HEK293 (cell line): ENCODE measurements around the gene MECR.

Experiments used
- CTCF ChIA-PET: fragments of 350-600 bp; formaldehyde crosslinking; extraction: SDS; loops from one replicate; lab custom pipeline; 2021; ENCODE audit warnings: antibody characterized with exemption; lab: Yijun Ruan, JAX
- POLR2A ChIA-PET: fragments of 300-600 bp; formaldehyde crosslinking; extraction: SDS; loops from one replicate; lab custom pipeline; 2020; ENCODE audit warnings: antibody characterized with exemption, inconsistent platforms; lab: Yijun Ruan, JAX
- H3K27ac ChIP-seq: fragments of 200-500 bp; sonication (Bioruptor generic); 2 replicates; pipeline ENCODE4 v1.5.1; 2014; ENCODE audit warnings: low read depth, low read length, control low read depth, inconsistent platforms; ENCODE audit errors: extremely low read depth
- H3K36me3 ChIP-seq, 2 experiments: fragments of 200-500 bp in 1 of 2; sonication (Bioruptor generic) in 1 of 2; 1 replicate in 1 of 2; 2 replicates in 1 of 2; pipeline ENCODE4 v1.5.1; 2014 to 2017; ENCODE audit warnings: inconsistent platforms in 2 of 2, low read length in 2 of 2; ENCODE audit not compliant: control insufficient read depth in 2 of 2, insufficient read depth in 1 of 2
- H3K4me1 ChIP-seq: fragments of 200-500 bp; sonication (Bioruptor generic); 2 replicates; pipeline ENCODE4 v1.5.1; 2014; ENCODE audit warnings: mild to moderate bottlenecking, low read length, inconsistent platforms; ENCODE audit not compliant: control insufficient read depth, insufficient read depth
- H3K4me3 ChIP-seq: 2 replicates; pipeline ENCODE4 v1.5.1; 2011; ENCODE audit warnings: low read depth, mild to moderate bottlenecking, control low read depth, low read length, moderate library complexity
- H3K9me3 ChIP-seq: fragments of 200-500 bp; sonication (Bioruptor generic); 2 replicates; pipeline ENCODE4 v1.5.1; 2014; ENCODE audit warnings: low read depth, low read length, inconsistent platforms; ENCODE audit not compliant: control insufficient read depth, insufficient read depth
- GLI2 ChIP-seq: fragments of 450-650 bp; formaldehyde crosslinking; IDR thresholded peaks from 2 replicates; pipeline ENCODE4; 2017; ENCODE audit warnings: missing biosample characterization, missing genetic modification characterization, low read depth, borderline replicate concordance
- GLIS1 ChIP-seq: fragments of 450-650 bp; formaldehyde crosslinking; IDR thresholded peaks from 2 replicates; pipeline ENCODE4 v1.5.1; 2016; ENCODE audit warnings: missing biosample characterization, missing genetic modification characterization
- GLIS2 ChIP-seq: fragments of 450-650 bp; formaldehyde crosslinking; IDR thresholded peaks from 2 replicates; pipeline ENCODE4 v1.5.1; 2016; ENCODE audit warnings: missing biosample characterization, missing genetic modification characterization
- KLF16 ChIP-seq: fragments of 450-650 bp; formaldehyde crosslinking; IDR thresholded peaks from 2 replicates; pipeline ENCODE4 v1.5.1; 2017; ENCODE audit warnings: missing biosample characterization, missing genetic modification characterization
- SETDB1 ChIP-seq: IDR thresholded peaks from one replicate; pipeline ENCODE4 v1.6.1; 2017; ENCODE audit warnings: mild to moderate bottlenecking, low read length, moderate library complexity, mixed read lengths; ENCODE audit not compliant: insufficient read length
- ZBTB21 ChIP-seq: fragments of 450-650 bp; formaldehyde crosslinking; IDR thresholded peaks from 2 replicates; pipeline ENCODE4 v1.5.1; 2017; ENCODE audit warnings: missing biosample characterization, missing genetic modification characterization
- ZNF112 ChIP-seq: fragments of 450-650 bp; formaldehyde crosslinking; IDR thresholded peaks from 2 replicates; pipeline ENCODE4 v1.5.0; 2017; ENCODE audit warnings: missing biosample characterization, missing genetic modification characterization
- ZNF155 ChIP-seq: fragments of 450-650 bp; formaldehyde crosslinking; IDR thresholded peaks from 2 replicates; pipeline ENCODE4 v1.5.1; 2016; ENCODE audit warnings: missing biosample characterization, missing genetic modification characterization
- ZNF169 ChIP-seq: fragments of 450-650 bp; formaldehyde crosslinking; IDR thresholded peaks from 2 replicates; pipeline ENCODE4 v1.5.1; 2016; ENCODE audit warnings: missing biosample characterization, missing genetic modification characterization
- ZNF404 ChIP-seq: fragments of 450-650 bp; formaldehyde crosslinking; IDR thresholded peaks from 2 replicates; pipeline ENCODE4 v1.5.1; 2017; ENCODE audit warnings: missing biosample characterization, missing genetic modification characterization
- ZNF501 ChIP-seq: fragments of 450-650 bp; formaldehyde crosslinking; IDR thresholded peaks from 2 replicates; pipeline ENCODE4 v1.5.1; 2016; ENCODE audit warnings: missing biosample characterization, missing genetic modification characterization
- ZNF558 ChIP-seq: fragments of 450-650 bp; formaldehyde crosslinking; IDR thresholded peaks from 2 replicates; pipeline ENCODE4 v1.5.1; 2016; ENCODE audit warnings: missing biosample characterization, missing genetic modification characterization
- ZNF596 ChIP-seq: fragments of 450-650 bp; IDR thresholded peaks from 2 replicates; pipeline ENCODE4 v1.5.0; 2018; ENCODE audit warnings: missing biosample characterization, mild to moderate bottlenecking, missing genetic modification characterization, moderate library complexity
- ZNF621 ChIP-seq: fragments of 450-650 bp; formaldehyde crosslinking; IDR thresholded peaks from 2 replicates; pipeline ENCODE4 v1.5.1; 2017; ENCODE audit warnings: missing biosample characterization, missing genetic modification characterization
- ZNF629 ChIP-seq: fragments of 450-650 bp; formaldehyde crosslinking; IDR thresholded peaks from 2 replicates; pipeline ENCODE4 v1.5.1; 2017; ENCODE audit warnings: missing biosample characterization, missing genetic modification characterization
- ZNF843 ChIP-seq: fragments of 450-650 bp; formaldehyde crosslinking; IDR thresholded peaks from 2 replicates; pipeline ENCODE4 v1.5.1; 2016; ENCODE audit warnings: missing biosample characterization, missing genetic modification characterization
- ZSCAN16 ChIP-seq: fragments of 450-650 bp; formaldehyde crosslinking; IDR thresholded peaks from 2 replicates; pipeline ENCODE4 v1.5.1; 2016; ENCODE audit warnings: missing biosample characterization, missing genetic modification characterization
- TF ChIP-seq, protein P1 (sequence below): fragments of 450-650 bp; formaldehyde crosslinking; optimal IDR thresholded peaks from 2 replicates; pipeline ENCODE3; 2016; ENCODE audit warnings: missing biosample characterization, mild to moderate bottlenecking, missing genetic modification characterization
- TF ChIP-seq, protein P2 (sequence below): fragments of 450-650 bp; formaldehyde crosslinking; conservative IDR thresholded peaks from 2 replicates; pipeline ENCODE4 v1.5.1; 2016; ENCODE audit warnings: low read depth, missing biosample characterization, missing genetic modification characterization

The MECR gene

DNA sequence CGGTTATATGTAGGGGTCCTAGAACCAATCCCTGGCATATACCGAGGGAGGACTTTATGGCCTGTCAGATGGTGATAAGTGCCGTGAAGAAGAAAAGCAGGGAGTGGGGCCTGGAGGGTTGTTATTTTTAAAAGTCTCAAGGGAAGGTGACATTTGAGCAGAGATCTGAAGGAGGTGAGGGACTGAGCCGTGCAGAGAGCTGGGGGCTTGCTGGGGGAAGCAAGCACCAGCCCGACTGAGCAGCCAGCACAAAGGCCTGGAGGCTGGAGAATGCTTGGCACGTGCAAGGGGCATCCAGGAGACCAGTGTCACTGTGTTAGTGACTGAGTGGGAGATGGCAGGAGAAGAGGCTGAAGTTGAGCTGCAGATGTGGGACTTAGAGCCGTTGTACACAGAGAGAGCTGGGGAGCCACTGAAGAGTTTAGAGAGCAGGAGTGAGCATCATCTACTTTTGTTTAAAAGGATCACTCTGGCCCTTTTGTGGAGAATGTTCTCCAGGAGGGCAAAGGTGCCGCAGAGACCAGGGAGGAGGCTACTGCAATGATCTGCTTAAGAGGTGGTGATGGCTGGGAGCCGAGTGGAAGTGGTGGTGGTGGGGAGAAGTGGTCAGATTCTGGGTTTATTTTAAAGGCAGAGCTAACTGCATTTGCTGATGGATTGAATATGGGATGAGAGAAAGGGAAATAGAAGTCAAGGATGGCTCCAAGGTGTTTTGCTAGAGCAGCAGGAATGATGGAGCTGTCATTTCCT is 36.8 kb upstream of the MECR start:
- peaks cover 0 to 13% of the 10 kb centered on the region in 2 experiments; a peak in 2 of 3 replicates for H3K36me3 ChIP-seq
- CTCF ChIA-PET: no interaction called here
- POLR2A ChIA-PET: no interaction called here
- no peak overlapping the region for H3K27ac ChIP-seq
- TF ChIP-seq ZNF155 (tag by site-specific recombination) (no peak), ZBTB21 (no peak), ZNF843 (tag by site-specific recombination) (no peak), ZNF621 (tag by site-specific recombination) (no peak), ZSCAN16 (tag by site-specific recombination) (no peak), ZNF596 (tag by site-specific recombination) (no peak), GLIS2 (tag by site-specific recombination) (no peak), ZNF169 (tag by site-specific recombination) (no peak), GLI2 (tag by site-specific recombination) (no peak), ZNF629 (tag by site-specific recombination) (no peak), ZNF112 (tag by site-specific recombination) (no peak), KLF16 (no peak), ZNF404 (no peak), ZNF558 (tag by site-specific recombination) (no peak)
- TF ChIP-seq, protein P1, sequence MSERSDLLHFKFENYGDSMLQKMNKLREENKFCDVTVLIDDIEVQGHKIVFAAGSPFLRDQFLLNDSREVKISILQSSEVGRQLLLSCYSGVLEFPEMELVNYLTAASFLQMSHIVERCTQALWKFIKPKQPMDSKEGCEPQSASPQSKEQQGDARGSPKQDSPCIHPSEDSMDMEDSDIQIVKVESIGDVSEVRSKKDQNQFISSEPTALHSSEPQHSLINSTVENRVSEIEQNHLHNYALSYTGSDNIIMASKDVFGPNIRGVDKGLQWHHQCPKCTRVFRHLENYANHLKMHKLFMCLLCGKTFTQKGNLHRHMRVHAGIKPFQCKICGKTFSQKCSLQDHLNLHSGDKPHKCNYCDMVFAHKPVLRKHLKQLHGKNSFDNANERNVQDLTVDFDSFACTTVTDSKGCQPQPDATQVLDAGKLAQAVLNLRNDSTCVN (tag by site-specific recombination): no peak
- no peak overlapping the region for H3K4me3 ChIP-seq
- no peaks in the 10 kb centered on the region for H3K4me1 ChIP-seq
- no peaks in the 10 kb centered on the region for H3K9me3 ChIP-seq

DNA sequence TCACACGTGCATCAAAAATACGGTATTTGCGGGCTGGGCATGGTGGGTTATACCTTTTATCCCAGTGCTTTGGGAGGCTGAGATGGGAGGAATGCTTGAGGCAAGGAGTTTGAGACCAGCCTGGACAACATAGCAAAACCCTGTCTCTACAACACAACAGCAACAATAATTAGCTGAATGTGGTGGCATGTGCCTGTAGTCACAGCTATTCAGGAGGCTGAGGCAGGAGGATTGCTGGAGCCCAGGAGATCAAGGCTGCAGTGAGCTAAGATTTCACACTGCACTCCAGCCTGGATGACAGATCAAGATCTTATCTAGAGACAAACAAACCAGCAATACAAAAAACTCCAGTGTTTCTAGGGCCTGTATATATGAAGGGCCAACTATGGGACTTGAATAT is 36.2 kb upstream of the MECR start:
- peak; percentile 68 for TF ChIP-seq SETDB1
- 0 out of 2 replicates have a peak, but pooled peaks have one; percentile 4 for TF ChIP-seq GLIS1
- TF ChIP-seq ZNF501 (tag by site-specific recombination): no peak
- TF ChIP-seq, protein P2, sequence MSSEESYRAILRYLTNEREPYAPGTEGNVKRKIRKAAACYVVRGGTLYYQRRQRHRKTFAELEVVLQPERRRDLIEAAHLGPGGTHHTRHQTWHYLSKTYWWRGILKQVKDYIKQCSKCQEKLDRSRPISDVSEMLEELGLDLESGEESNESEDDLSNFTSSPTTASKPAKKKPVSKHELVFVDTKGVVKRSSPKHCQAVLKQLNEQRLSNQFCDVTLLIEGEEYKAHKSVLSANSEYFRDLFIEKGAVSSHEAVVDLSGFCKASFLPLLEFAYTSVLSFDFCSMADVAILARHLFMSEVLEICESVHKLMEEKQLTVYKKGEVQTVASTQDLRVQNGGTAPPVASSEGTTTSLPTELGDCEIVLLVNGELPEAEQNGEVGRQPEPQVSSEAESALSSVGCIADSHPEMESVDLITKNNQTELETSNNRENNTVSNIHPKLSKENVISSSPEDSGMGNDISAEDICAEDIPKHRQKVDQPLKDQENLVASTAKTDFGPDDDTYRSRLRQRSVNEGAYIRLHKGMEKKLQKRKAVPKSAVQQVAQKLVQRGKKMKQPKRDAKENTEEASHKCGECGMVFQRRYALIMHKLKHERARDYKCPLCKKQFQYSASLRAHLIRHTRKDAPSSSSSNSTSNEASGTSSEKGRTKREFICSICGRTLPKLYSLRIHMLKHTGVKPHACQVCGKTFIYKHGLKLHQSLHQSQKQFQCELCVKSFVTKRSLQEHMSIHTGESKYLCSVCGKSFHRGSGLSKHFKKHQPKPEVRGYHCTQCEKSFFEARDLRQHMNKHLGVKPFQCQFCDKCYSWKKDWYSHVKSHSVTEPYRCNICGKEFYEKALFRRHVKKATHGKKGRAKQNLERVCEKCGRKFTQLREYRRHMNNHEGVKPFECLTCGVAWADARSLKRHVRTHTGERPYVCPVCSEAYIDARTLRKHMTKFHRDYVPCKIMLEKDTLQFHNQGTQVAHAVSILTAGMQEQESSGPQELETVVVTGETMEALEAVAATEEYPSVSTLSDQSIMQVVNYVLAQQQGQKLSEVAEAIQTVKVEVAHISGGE (tag by site-specific recombination): no peak
- Histone ChIP-seq H3K27ac (no peak overlapping the region), H3K4me3 (no peak overlapping the region), H3K9me3 (no peaks in the 10 kb centered on the region), H3K36me3 (peaks cover 0 to 19% of the 10 kb centered on the region in 2 experiments; a peak in 2 of 3 replicates), H3K4me1 (no peaks in the 10 kb centered on the region)
- ChIA-PET POLR2A (no interaction called here), CTCF (no interaction called here)
